Esophagus muscularis mucosa (tissue), 4 donors: ENCODE data around the gene EPM2A. TPM values are rescaled to one million over a fixed set of nuclear protein-coding genes. Genes with fewer than 3 reads are reported as not detected.

Experiments used
- DNase-seq: peaks from one replicate; pipeline ENCODE4 v3.0.0-alpha.2; 2017; ENCODE audit errors: extremely low spot score
- H3K27ac ChIP-seq, 4 donors: fragments of 200-600 bp; sonication (generic); replicated peaks in 1 of 4; 1 replicate in 3 of 4; 2 replicates in 1 of 4; pipeline ENCODE4 v1.5.1; 2016 to 2019; ENCODE audit warnings: mild to moderate bottlenecking in 1 of 4
- H3K27me3 ChIP-seq, 4 donors: fragments of 200-600 bp; sonication (generic); one replicate each; pipeline versions ENCODE4 v1.5.1 to v1.6.0; 2016 to 2019
- H3K36me3 ChIP-seq, 4 donors: fragments of 200-600 bp; sonication (generic); one replicate each; pipeline ENCODE4 v1.5.1; 2016 to 2019
- H3K4me1 ChIP-seq, 4 donors: fragments of 200-600 bp; sonication (generic); one replicate each; pipeline ENCODE4 v1.5.1; 2016 to 2019
- H3K4me3 ChIP-seq, 4 donors: fragments of 200-600 bp; sonication (generic); 1 replicate in 2 of 4; 2 replicates in 2 of 4; pipeline ENCODE4 v1.5.1; 2016 to 2019; ENCODE audit warnings: mild to moderate bottlenecking in 4 of 4, moderate library complexity in 1 of 4
- H3K9me3 ChIP-seq, 4 donors: fragments of 200-600 bp; sonication (generic); 1 replicate in 3 of 4; 2 replicates in 1 of 4; pipeline ENCODE4 v1.5.1; 2016 to 2019
- CTCF ChIP-seq, 3 experiments: fragments of 200-600 bp in 2 of 3; fragments of 450-650 bp in 1 of 3; sonication (generic) in 2 of 3; IDR thresholded peaks; one replicate each; pipeline ENCODE4 v1.5.1; 2017 to 2019; ENCODE audit warnings: antibody characterized with exemption in 3 of 3, mild to moderate bottlenecking in 2 of 3, moderate library complexity in 1 of 3
- EP300 ChIP-seq: sonication (generic); formaldehyde crosslinking; IDR thresholded peaks from one replicate; pipeline ENCODE4 v1.6.1; 2017; ENCODE audit warnings: antibody characterized with exemption
- POLR2A ChIP-seq: fragments of 450-650 bp; IDR thresholded peaks from one replicate; pipeline ENCODE4 v1.6.1; 2017; ENCODE audit warnings: antibody characterized with exemption, moderate library complexity, mild to moderate bottlenecking, low read depth
- POLR2AphosphoS5 ChIP-seq, 2 donors: sonication (generic); formaldehyde crosslinking; IDR thresholded peaks; one replicate each; pipeline ENCODE4 v1.6.1; 2017; ENCODE audit warnings: antibody characterized with exemption in 2 of 2
- WGBS: methylation state at CpG from one replicate; pipeline ENCODE4 v1.1.5; 2018; 5-methylcytosine and 5-hydroxymethylcytosine counted together
- intact Hi-C: fragments of 100-400 bp; cut with DNase I; formaldehyde crosslinking; loops from one replicate; pipeline ENCODE4 v1.15.1; 2023
- total RNA-seq, 4 donors: library from RNA; depleted of rRNA; stranded (reverse); fragments of >200 nt; gene quantifications; one replicate each; pipeline versions ENCODE4 v1.1.0 to v1.2.1, GENCODE V29; 2016

The EPM2A gene
- total RNA-seq, 4 donors from 2014 or later, result 59.8 to 129 (median 75.0) TPM

- no peaks in the 10 kb centered on the region for H3K36me3 ChIP-seq
- H3K27ac ChIP-seq, result no peak overlapping the region
- no peak for DNase-seq
- intact Hi-C loops, result no loop called here
- WGBS, result 83% methylated on average over 1 of the region's 1 CpG
- no peaks in the 10 kb centered on the region for H3K9me3 ChIP-seq
- no peaks in the 10 kb centered on the region for H3K4me1 ChIP-seq
- H3K4me3 ChIP-seq, result no peak overlapping the region
- H3K27me3 ChIP-seq, result no peaks in the 10 kb centered on the region
- TF ChIP-seq CTCF (IDR thresholded peaks at IDR 0.05), result no peak
- TF ChIP-seq POLR2AphosphoS5 (IDR thresholded peaks at IDR 0.05), result no peak
These were observed 131.3 kb downstream of the EPM2A start for GRCh38 chr6:145603991-145604390.

DNA sequence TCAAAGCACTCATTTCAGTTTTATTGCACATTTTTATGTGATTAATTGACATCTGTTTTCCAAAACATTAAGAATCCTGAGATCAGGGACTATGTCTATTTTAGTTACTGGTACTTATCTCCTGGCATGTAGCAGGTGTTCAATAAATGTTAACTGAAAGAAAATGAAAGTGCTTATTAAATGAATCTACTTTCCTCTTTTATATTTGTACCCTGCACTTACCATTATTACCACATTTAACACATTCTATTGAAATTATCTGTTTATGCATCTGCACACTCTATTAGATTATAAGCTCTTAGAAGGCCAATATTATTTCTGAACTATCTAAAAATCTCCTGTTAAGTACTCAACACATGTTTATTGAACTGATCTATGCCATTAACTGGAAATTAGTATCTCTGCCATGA is 131.9 kb downstream of the EPM2A start:
- Histone ChIP-seq H3K27me3 (no peaks in the 10 kb centered on the region), H3K4me1 (no peaks in the 10 kb centered on the region), H3K9me3 (no peaks in the 10 kb centered on the region), H3K4me3 (no peak overlapping the region), H3K36me3 (no peaks in the 10 kb centered on the region), H3K27ac (no peak overlapping the region)
- intact Hi-C loops, result no loop called here
- DNase-seq, result no peak
- no peak for TF ChIP-seq POLR2A
- TF ChIP-seq CTCF (IDR thresholded peaks at IDR 0.05), result no peak
- no peak for TF ChIP-seq EP300
- TF ChIP-seq POLR2AphosphoS5 (IDR thresholded peaks at IDR 0.05), result no peak

- no peaks in the 10 kb centered on the region for H3K36me3 ChIP-seq
- H3K9me3 ChIP-seq, result no peaks in the 10 kb centered on the region
- DNase-seq, result no peak
- no peak overlapping the region for H3K4me3 ChIP-seq
- intact Hi-C loops, result no loop called here
- H3K4me1 ChIP-seq, result no peaks in the 10 kb centered on the region
- 84% methylated on average over 4 of the region's 4 CpGs for WGBS
- no peaks in the 10 kb centered on the region for H3K27me3 ChIP-seq
- no peak overlapping the region for H3K27ac ChIP-seq
- no peak for TF ChIP-seq POLR2AphosphoS5 (IDR thresholded peaks at IDR 0.05)
- TF ChIP-seq POLR2A, result no peak
- TF ChIP-seq EP300, result no peak
- no peak for TF ChIP-seq CTCF (IDR thresholded peaks at IDR 0.05)
These were observed 132.5 kb downstream of the EPM2A start for GRCh38 chr6:145602726-145603326.

GRCh38 chr6:145601397-145601796 is 133.9 kb downstream of the EPM2A start:
- no peak overlapping the region for H3K27ac ChIP-seq
- 96% methylated on average over 2 of the region's 2 CpGs for WGBS

More at GRCh38 chr6:145601397-145601796, 133.9 kb downstream of the EPM2A start:
- Histone ChIP-seq H3K27me3 (no peaks in the 10 kb centered on the region), H3K9me3 (no peaks in the 10 kb centered on the region), H3K4me3 (no peak overlapping the region), H3K4me1 (no peaks in the 10 kb centered on the region), H3K36me3 (no peaks in the 10 kb centered on the region)
- DNase-seq, result no peak
- intact Hi-C loops, result no loop called here
- TF ChIP-seq CTCF (IDR thresholded peaks at IDR 0.05), result no peak
- no peak for TF ChIP-seq EP300
- no peak for TF ChIP-seq POLR2AphosphoS5 (IDR thresholded peaks at IDR 0.05)
- TF ChIP-seq POLR2A, result no peak
